GM12878 (cell line): ENCODE results near the gene ALG11. TPM values are rescaled to one million over a fixed set of nuclear protein-coding genes. Genes with fewer than 3 reads are reported as not detected.

Experiments used
- ASH2L ChIP-seq: fragments of 300-600, 200-600 bp; sonication (generic); IDR thresholded peaks from 2 replicates; pipeline ENCODE4 v1.6.1; 2017; ENCODE audit warnings: low read depth, mild to moderate bottlenecking, borderline replicate concordance
- BMI1 ChIP-seq: fragments of 450-650 bp; IDR thresholded peaks from 2 replicates; pipeline ENCODE4 v1.6.1; 2016; ENCODE audit warnings: mild to moderate bottlenecking, moderate library complexity, borderline replicate concordance
- CBFB ChIP-seq: IDR thresholded peaks from 2 replicates; pipeline ENCODE4 v1.6.1; 2016; ENCODE audit warnings: antibody characterized with exemption, low read depth
- CREB1 ChIP-seq: IDR thresholded peaks from 2 replicates; pipeline ENCODE4 v1.6.1; 2012; ENCODE audit warnings: low read depth, mild to moderate bottlenecking, inconsistent platforms
- EED ChIP-seq: sonication (generic); IDR thresholded peaks from 2 replicates; pipeline ENCODE4 v1.6.1; 2016; ENCODE audit warnings: antibody characterized with exemption, low read depth
- EGR1 ChIP-seq, 2 experiments: IDR thresholded peaks; 1 replicate in 1 of 2; 2 replicates in 1 of 2; pipeline ENCODE4 v1.6.1; 2011 to 2012; ENCODE audit warnings: low read depth in 2 of 2, low read length in 2 of 2, borderline replicate concordance in 1 of 2, mild to moderate bottlenecking in 1 of 2, moderate library complexity in 1 of 2
- EP300 ChIP-seq, 2 experiments: fragments of 150-350 bp in 1 of 2; IDR thresholded peaks; 2 replicates each; pipeline ENCODE4 v1.6.1; 2011 to 2012; ENCODE audit warnings: low read depth in 2 of 2, low read length in 2 of 2, borderline replicate concordance in 1 of 2, improper control_type of control experiment in 1 of 2, inconsistent platforms in 1 of 2; ENCODE audit not compliant: control insufficient read depth in 1 of 2
- GATAD2B ChIP-seq: fragments of 450-650 bp; conservative IDR thresholded peaks from 2 replicates; pipeline ENCODE4 v1.6.1; 2017; ENCODE audit warnings: low read depth, mild to moderate bottlenecking, moderate library complexity
- HCFC1 ChIP-seq: fragments of 150-350 bp; IDR thresholded peaks from 2 replicates; pipeline ENCODE4 v1.6.1; 2014; ENCODE audit warnings: low read length
- HDAC2 ChIP-seq: fragments of 200-600 bp; sonication (generic); IDR thresholded peaks from 2 replicates; pipeline ENCODE4 v1.6.1; 2017
- HDAC6 ChIP-seq: fragments of 200-600 bp; sonication (generic); IDR thresholded peaks from one replicate; pipeline ENCODE4 v1.8.0; 2017; ENCODE audit warnings: antibody characterized with exemption; ENCODE audit not compliant: unreplicated experiment
- IKZF2 ChIP-seq, 2 experiments: fragments of 450-650 bp; IDR thresholded peaks; 2 replicates each; pipeline ENCODE4 v1.6.1; 2017; ENCODE audit warnings: mild to moderate bottlenecking in 2 of 2, moderate library complexity in 2 of 2
- MTA3 ChIP-seq: IDR thresholded peaks from 2 replicates; pipeline ENCODE4 v1.6.1; 2012; ENCODE audit warnings: low read length, inconsistent platforms, borderline replicate concordance
- MYB ChIP-seq: fragments of 150-350 bp; IDR thresholded peaks from 2 replicates; pipeline ENCODE4 v1.6.1; 2014; ENCODE audit warnings: mild to moderate bottlenecking, low read depth, low read length, borderline replicate concordance
- SP1 ChIP-seq: IDR thresholded peaks from one replicate; pipeline ENCODE4 v1.6.1; 2011; ENCODE audit warnings: low read depth, low read length
- SPI1 ChIP-seq: IDR thresholded peaks from 2 replicates; pipeline ENCODE4 v1.6.1; 2011; ENCODE audit warnings: low read depth, mild to moderate bottlenecking, low read length, moderate library complexity, borderline replicate concordance; ENCODE audit not compliant: insufficient read depth
- SREBF1 ChIP-seq: IDR thresholded peaks from 2 replicates; pipeline ENCODE4 v1.6.1; 2012; ENCODE audit warnings: mild to moderate bottlenecking, low read length
- WRNIP1 ChIP-seq: IDR thresholded peaks from 2 replicates; pipeline ENCODE4 v1.6.1; 2011; ENCODE audit warnings: low read depth, low read length, improper control_type of control experiment, borderline replicate concordance
- polyA plus RNA-seq, 11 experiments: library from polyadenylated mRNA; depleted of rRNA in 4 of 11; unstranded in 6 of 11; stranded (reverse) in 5 of 11; fragments of >200 nt; fragmentation: Nextera tagmentation in 4 of 11; fragmentation: Illumina TruSeq in 1 of 11; extraction: Ambion mirVana in 4 of 11; extraction: Trizol in 1 of 11; gene quantifications; 1 replicate in 1 of 11; 2 replicates in 10 of 11; pipeline versions ENCODE4 v1.2.1 to v1.2.3, GENCODE V29; 2011 to 2016; ENCODE audit warnings: inconsistent platforms in 2 of 11, missing spikeins in 2 of 11, low read depth in 1 of 11
- total RNA-seq, 4 experiments: library from RNA; depleted of rRNA in 3 of 4; stranded (reverse); fragments of >200 nt in 3 of 4; fragmentation: Illumina TruSeq in 1 of 4; extraction: Trizol in 1 of 4; gene quantifications; 2 replicates each; pipeline versions ENCODE4 v1.2.1 to v1.2.3, GENCODE V29; 2013 to 2021
- TF ChIP-seq, protein P1 (sequence below): fragments of 450-650 bp; IDR thresholded peaks from 2 replicates; pipeline ENCODE4 v1.6.1; 2014; ENCODE audit warnings: mild to moderate bottlenecking
- TF ChIP-seq, protein P2 (sequence below): fragments of 450-650 bp; IDR thresholded peaks from 2 replicates; pipeline ENCODE4 v1.6.1; 2017; ENCODE audit warnings: borderline replicate concordance
- TF ChIP-seq, protein P3 (sequence below), 3 experiments: IDR thresholded peaks in 2 of 3; conservative IDR thresholded peaks in 1 of 3; 2 replicates each; pipeline ENCODE4 v1.5.1; 2011; ENCODE audit warnings: low read depth in 3 of 3, low read length in 3 of 3, mild to moderate bottlenecking in 3 of 3, control low read depth in 2 of 3, moderate library complexity in 2 of 3, inconsistent platforms in 1 of 3, mixed read lengths in 1 of 3; ENCODE audit not compliant: control insufficient read depth in 2 of 3, insufficient read depth in 1 of 3; ENCODE audit errors: extremely low read depth in 1 of 3
- TF ChIP-seq, protein P4 (sequence below): IDR thresholded peaks from 2 replicates; pipeline ENCODE4 v1.6.1; 2011; ENCODE audit warnings: mild to moderate bottlenecking, low read depth, low read length, moderate library complexity; ENCODE audit not compliant: insufficient replicate concordance

ALG11 gene
- total and polyA plus RNA-seq, 10 of the 15 experiments (the other 5 are each of a cell fraction or from before 2014, with no cell fraction given), result 8.4 to 27.7 (median 15.6) TPM

DNA sequence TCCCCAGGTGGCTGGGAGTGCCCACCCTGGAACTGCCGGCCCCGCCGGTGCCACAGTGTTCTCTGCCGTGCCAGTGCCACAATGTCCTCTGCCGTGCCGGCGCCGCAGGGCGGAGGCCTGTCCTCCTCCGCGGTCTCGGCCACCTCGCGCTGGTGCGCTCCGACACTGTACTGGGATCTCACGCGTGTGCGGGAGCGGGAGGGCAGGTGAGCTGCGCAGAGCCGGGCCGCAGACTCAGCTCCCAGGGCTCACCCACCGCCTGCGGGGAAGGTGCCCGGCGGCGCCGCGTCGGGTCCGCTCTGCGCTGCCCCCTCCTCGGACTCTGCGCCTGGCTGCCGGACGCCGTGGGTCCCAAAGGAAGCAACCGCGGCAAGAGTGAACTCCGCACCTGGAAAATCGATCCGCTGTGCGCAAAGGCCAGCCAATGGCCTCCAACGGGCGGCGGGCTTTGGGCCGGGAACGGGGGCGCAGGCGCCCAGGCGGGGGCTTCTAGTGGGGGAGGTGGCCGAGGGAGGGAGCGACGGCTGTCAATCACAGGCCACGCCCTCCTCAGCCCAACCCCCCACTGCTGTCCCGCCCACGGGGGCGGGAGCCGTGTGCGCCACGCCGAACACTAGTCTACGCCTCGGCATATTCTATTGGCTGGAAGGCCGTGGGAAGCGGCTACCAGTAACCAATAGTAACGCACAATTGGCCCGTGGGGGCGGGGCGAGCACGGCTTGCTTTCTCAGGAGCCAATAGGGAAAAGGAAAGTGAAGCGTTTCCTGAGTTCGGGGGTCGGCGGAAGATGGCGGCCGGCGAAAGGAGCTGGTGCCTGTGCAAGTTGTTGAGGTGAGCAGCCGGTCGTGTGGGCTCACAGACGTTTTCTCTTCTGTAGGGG, at the start of gene ALG11 (continued):
- TF ChIP-seq CBFB, result no peak
- no peak for TF ChIP-seq MTA3
- TF ChIP-seq, protein P1, sequence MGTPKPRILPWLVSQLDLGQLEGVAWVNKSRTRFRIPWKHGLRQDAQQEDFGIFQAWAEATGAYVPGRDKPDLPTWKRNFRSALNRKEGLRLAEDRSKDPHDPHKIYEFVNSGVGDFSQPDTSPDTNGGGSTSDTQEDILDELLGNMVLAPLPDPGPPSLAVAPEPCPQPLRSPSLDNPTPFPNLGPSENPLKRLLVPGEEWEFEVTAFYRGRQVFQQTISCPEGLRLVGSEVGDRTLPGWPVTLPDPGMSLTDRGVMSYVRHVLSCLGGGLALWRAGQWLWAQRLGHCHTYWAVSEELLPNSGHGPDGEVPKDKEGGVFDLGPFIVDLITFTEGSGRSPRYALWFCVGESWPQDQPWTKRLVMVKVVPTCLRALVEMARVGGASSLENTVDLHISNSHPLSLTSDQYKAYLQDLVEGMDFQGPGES, result peak; percentile 86
- TF ChIP-seq HCFC1, result no peak; the same call in 1 of the 2 replicates
- TF ChIP-seq SP1, result peak; percentile 96
- TF ChIP-seq EED, result 0 out of 2 replicates have a peak, but pooled peaks have one; percentile 10
- TF ChIP-seq ASH2L, result no peak
- TF ChIP-seq, protein P2, sequence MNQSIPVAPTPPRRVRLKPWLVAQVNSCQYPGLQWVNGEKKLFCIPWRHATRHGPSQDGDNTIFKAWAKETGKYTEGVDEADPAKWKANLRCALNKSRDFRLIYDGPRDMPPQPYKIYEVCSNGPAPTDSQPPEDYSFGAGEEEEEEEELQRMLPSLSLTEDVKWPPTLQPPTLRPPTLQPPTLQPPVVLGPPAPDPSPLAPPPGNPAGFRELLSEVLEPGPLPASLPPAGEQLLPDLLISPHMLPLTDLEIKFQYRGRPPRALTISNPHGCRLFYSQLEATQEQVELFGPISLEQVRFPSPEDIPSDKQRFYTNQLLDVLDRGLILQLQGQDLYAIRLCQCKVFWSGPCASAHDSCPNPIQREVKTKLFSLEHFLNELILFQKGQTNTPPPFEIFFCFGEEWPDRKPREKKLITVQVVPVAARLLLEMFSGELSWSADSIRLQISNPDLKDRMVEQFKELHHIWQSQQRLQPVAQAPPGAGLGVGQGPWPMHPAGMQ, result no peak
- peak; percentile 68; the same call in 1 of the 2 replicates for TF ChIP-seq BMI1
- TF ChIP-seq EGR1 (IDR thresholded peaks at IDR 0.05; ENCODE audit: borderline replicate concordance in 1 of 2, low read depth in 2 of 2, low read length in 2 of 2), result peak; percentile 44 to 91
- TF ChIP-seq EP300 (IDR thresholded peaks at IDR 0.05; ENCODE audit: borderline replicate concordance in 1 of 2, control insufficient read depth in 1 of 2, low read depth in 2 of 2, low read length in 2 of 2), result no peak
- peak; percentile 87 for TF ChIP-seq CREB1
- no peak for TF ChIP-seq SPI1
- peak; percentile 65 for TF ChIP-seq HDAC6
- TF ChIP-seq SREBF1, result no peak
- 0 out of 4 replicates have a peak, but pooled peaks of 1 of the 2 experiments have one; percentile 7 for TF ChIP-seq IKZF2 (IDR thresholded peaks at IDR 0.05)
- peak; percentile 75 for TF ChIP-seq GATAD2B
- TF ChIP-seq MYB, result no peak
- no peak for TF ChIP-seq HDAC2
- TF ChIP-seq, protein P3, sequence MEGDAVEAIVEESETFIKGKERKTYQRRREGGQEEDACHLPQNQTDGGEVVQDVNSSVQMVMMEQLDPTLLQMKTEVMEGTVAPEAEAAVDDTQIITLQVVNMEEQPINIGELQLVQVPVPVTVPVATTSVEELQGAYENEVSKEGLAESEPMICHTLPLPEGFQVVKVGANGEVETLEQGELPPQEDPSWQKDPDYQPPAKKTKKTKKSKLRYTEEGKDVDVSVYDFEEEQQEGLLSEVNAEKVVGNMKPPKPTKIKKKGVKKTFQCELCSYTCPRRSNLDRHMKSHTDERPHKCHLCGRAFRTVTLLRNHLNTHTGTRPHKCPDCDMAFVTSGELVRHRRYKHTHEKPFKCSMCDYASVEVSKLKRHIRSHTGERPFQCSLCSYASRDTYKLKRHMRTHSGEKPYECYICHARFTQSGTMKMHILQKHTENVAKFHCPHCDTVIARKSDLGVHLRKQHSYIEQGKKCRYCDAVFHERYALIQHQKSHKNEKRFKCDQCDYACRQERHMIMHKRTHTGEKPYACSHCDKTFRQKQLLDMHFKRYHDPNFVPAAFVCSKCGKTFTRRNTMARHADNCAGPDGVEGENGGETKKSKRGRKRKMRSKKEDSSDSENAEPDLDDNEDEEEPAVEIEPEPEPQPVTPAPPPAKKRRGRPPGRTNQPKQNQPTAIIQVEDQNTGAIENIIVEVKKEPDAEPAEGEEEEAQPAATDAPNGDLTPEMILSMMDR (IDR thresholded peaks at IDR 0.05 in 2 of 3, conservative IDR thresholded peaks at IDR 0.05 in 1 of 3; ENCODE audit: control insufficient read depth in 2 of 3, extremely low read depth in 1 of 3, insufficient read depth in 1 of 3, low read depth in 3 of 3, low read length in 3 of 3), result no peak
- no peak for TF ChIP-seq WRNIP1
- TF ChIP-seq, protein P4, sequence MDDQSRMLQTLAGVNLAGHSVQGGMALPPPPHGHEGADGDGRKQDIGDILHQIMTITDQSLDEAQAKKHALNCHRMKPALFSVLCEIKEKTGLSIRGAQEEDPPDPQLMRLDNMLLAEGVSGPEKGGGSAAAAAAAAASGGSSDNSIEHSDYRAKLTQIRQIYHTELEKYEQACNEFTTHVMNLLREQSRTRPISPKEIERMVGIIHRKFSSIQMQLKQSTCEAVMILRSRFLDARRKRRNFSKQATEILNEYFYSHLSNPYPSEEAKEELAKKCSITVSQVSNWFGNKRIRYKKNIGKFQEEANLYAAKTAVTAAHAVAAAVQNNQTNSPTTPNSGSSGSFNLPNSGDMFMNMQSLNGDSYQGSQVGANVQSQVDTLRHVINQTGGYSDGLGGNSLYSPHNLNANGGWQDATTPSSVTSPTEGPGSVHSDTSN, result peak; percentile 95
